GM19324 (cell line): ENCODE data around the gene KLHDC3.
"Not testable (repeated sequence)": the region's sequence is repeated elsewhere in the genome, so short reads cannot be mapped to it uniquely, and the experiment has no call there.

Source experiments
- ATAC-seq: cut with Tn5 transposase; IDR thresholded peaks from one replicate; pipeline ENCODE4 v1.9.1; 2021; ENCODE audit warnings: mild to moderate bottlenecking, moderate library complexity; ENCODE audit not compliant: unreplicated experiment, low FRiP score

KLHDC3 gene

GRCh38 chr6:43021270-43022047, 7.4 kb downstream of the KLHDC3 start, which contains the start of gene RRP36:
TSS of gene RRP36 (plus strand) at chr6:43021623. CDS start at chr6:43021655, 32 bp downstream.
- peak; percentile 68 for ATAC-seq

- ATAC-seq: no peak
These were observed 10.4 kb downstream of the KLHDC3 start for GRCh38 chr6:43024436-43024835.

GRCh38 chr6:43026365-43026764, 12.3 kb downstream of the KLHDC3 start:
- ATAC-seq: no peak

GRCh38 chr6:43029120-43029519, 15.1 kb downstream of the KLHDC3 start:
- ATAC-seq: no peak

GRCh38 chr6:43032326-43032725, 18.3 kb downstream of the KLHDC3 start:
- ATAC-seq: no peak

- no peak for ATAC-seq
These were observed 19.6 kb downstream of the KLHDC3 start for GRCh38 chr6:43033496-43034189.

GRCh38 chr6:43034190-43034525, 20.1 kb downstream of the KLHDC3 start:
- no peak for ATAC-seq

GRCh38 chr6:43035495-43036194, 21.6 kb downstream of the KLHDC3 start:
- ATAC-seq: no peak

- no peak for ATAC-seq
These were observed 22.7 kb downstream of the KLHDC3 start for GRCh38 chr6:43036712-43037111.

- no peak for ATAC-seq
These were observed 23.1 kb downstream of the KLHDC3 start for GRCh38 chr6:43037197-43037596.

- no peak for ATAC-seq
These were observed 23.7 kb downstream of the KLHDC3 start for GRCh38 chr6:43037706-43038105.

- ATAC-seq: no peak
These were observed 24.7 kb downstream of the KLHDC3 start for GRCh38 chr6:43038727-43039126.

- ATAC-seq: no peak
These were observed 26.7 kb downstream of the KLHDC3 start for GRCh38 chr6:43040542-43041257.

GRCh38 chr6:43041475-43041874, 27.4 kb downstream of the KLHDC3 start:
- ATAC-seq: not testable (repeated sequence)

GRCh38 chr6:43043310-43043709, 29.3 kb downstream of the KLHDC3 start:
- ATAC-seq: no peak

- no peak for ATAC-seq
These were observed 31.4 kb downstream of the KLHDC3 start for GRCh38 chr6:43045371-43045930.

GRCh38 chr6:43047998-43048397, 33.9 kb downstream of the KLHDC3 start:
- no peak for ATAC-seq

- ATAC-seq: no peak
These were observed 36.9 kb downstream of the KLHDC3 start for GRCh38 chr6:43050981-43051380.

GRCh38 chr6:43052225-43052841, 38.3 kb downstream of the KLHDC3 start:
- ATAC-seq: no peak
